ENCODE results near the gene CFAP99.

GRCh38 chr4:2482192-2482591 is 63.4 kb downstream of the CFAP99 start:
- TF ChIP-seq CTCF (IDR thresholded peaks at IDR 0.05) (no peak), POLR2A (IDR thresholded peaks at IDR 0.05) (no peak), POLR2AphosphoS5 (IDR thresholded peaks at IDR 0.05) (no peak)

Data from breast epithelium (tissue), 3 donors.